Vagina (tissue), 2 donors: ENCODE results near the gene PKN3. TPM values are rescaled to one million over a fixed set of nuclear protein-coding genes. Genes with fewer than 3 reads are reported as not detected.
A peak's percentile ranks its signal among the peaks of the same experiment; 100 is the strongest.
"Not testable (repeated sequence)": the region's sequence is repeated elsewhere in the genome, so short reads cannot be mapped to it uniquely, and the experiment has no call there.

Experiments used
- DNase-seq, 2 donors: peaks; one replicate each; pipeline ENCODE4 v3.0.0-alpha.2; 2017; ENCODE audit errors: extremely low spot score in 2 of 2
- H3K27ac ChIP-seq: fragments of 200-600 bp; sonication (generic); one replicate; pipeline ENCODE4 v1.5.1; 2019
- H3K27me3 ChIP-seq: fragments of 200-600 bp; sonication (generic); one replicate; pipeline ENCODE4 v1.5.1; 2019
- H3K36me3 ChIP-seq, 2 donors: fragments of 200-600 bp; sonication (generic); one replicate each; pipeline ENCODE4 v1.5.1; 2017 to 2019
- H3K4me1 ChIP-seq: fragments of 200-600 bp; sonication (generic); one replicate; pipeline ENCODE4 v1.5.1; 2019
- H3K4me3 ChIP-seq, 2 donors: fragments of 200-600 bp; sonication (generic); 1 replicate in 1 of 2; 2 replicates in 1 of 2; pipeline ENCODE4 v1.5.1; 2016 to 2019
- H3K9me3 ChIP-seq: fragments of 200-600 bp; sonication (generic); one replicate; pipeline ENCODE4 v1.5.1; 2019
- CTCF ChIP-seq, 3 experiments: fragments of 450-650 bp in 2 of 3; fragments of 200-600 bp in 1 of 3; sonication (generic) in 1 of 3; IDR thresholded peaks; one replicate each; pipeline ENCODE4 v1.5.1; 2017 to 2019; ENCODE audit warnings: antibody characterized with exemption in 3 of 3, mild to moderate bottlenecking in 2 of 3, moderate library complexity in 2 of 3
- POLR2A ChIP-seq, 2 donors: fragments of 450-650 bp; IDR thresholded peaks; one replicate each; pipeline ENCODE4 v1.6.1; 2017; ENCODE audit warnings: antibody characterized with exemption in 2 of 2, mild to moderate bottlenecking in 2 of 2, moderate library complexity in 2 of 2
- POLR2AphosphoS5 ChIP-seq, 2 donors: sonication (generic); formaldehyde crosslinking; IDR thresholded peaks; one replicate each; pipeline ENCODE4 v1.9.0; 2017; ENCODE audit warnings: antibody characterized with exemption in 2 of 2, mild to moderate bottlenecking in 2 of 2, low read depth in 1 of 2; ENCODE audit not compliant: insufficient read depth in 1 of 2
- intact Hi-C: fragments of 100-400 bp; cut with DNase I; formaldehyde crosslinking; loops from one replicate; pipeline ENCODE4 v1.15.1; 2023
- total RNA-seq: library from RNA; depleted of rRNA; stranded (reverse); fragments of >200 nt; gene quantifications from one replicate; pipeline ENCODE4 v1.2.3, GENCODE V29; 2016

Gene PKN3
- total RNA-seq, 1 donor from 2014 or later: 8.3 TPM

DNA sequence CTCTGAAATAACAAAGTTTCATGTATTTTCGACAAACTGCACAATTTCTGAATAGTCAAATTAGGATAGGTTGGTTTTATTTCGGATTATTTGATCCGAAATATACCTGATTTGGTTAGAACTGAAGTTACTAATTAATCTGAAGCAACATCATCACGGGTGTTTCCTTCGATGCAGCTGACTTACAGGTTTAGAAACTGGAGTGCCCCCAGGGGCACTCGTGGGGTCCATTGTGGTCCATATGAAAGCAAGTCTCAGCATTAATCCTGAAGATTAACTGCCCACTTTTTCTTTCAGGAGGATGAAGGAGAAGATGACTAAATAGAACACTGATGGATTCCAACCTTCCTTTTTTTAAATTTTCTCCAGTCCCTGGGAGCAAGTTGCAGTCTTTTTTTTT is 8.0 kb upstream of the PKN3 start:
- H3K36me3 ChIP-seq: peaks cover 0 to 51% of the 10 kb centered on the region in 2 donors

GRCh38 chr9:128696923-128697707 is 5.2 kb upstream of the PKN3 start:
- Histone ChIP-seq H3K4me3 (no peak overlapping the region), H3K9me3 (no peaks in the 10 kb centered on the region), H3K27me3 (no peaks in the 10 kb centered on the region), H3K36me3 (peaks cover 0 to 42% of the 10 kb centered on the region in 2 donors), H3K27ac (no peak overlapping the region), H3K4me1 (peaks cover 6% of the 10 kb centered on the region)
- no peak for TF ChIP-seq POLR2AphosphoS5 (IDR thresholded peaks at IDR 0.05; ENCODE audit: insufficient read depth in 1 of 2, low read depth in 1 of 2)
- TF ChIP-seq CTCF (IDR thresholded peaks at IDR 0.05): no peak
- no peak for TF ChIP-seq POLR2A (IDR thresholded peaks at IDR 0.05)
- intact Hi-C loops: loop anchor here (10.0 kb wide), 1 partner anchor 62 kb away; no protein-coding TSS in a partner anchor
- no peak for DNase-seq

More for the DNA sequence above, 8.0 kb upstream of the PKN3 start:
- no peaks in the 10 kb centered on the region for H3K27me3 ChIP-seq
- TF ChIP-seq POLR2A (IDR thresholded peaks at IDR 0.05) (no peak), CTCF (IDR thresholded peaks at IDR 0.05) (no peak), POLR2AphosphoS5 (IDR thresholded peaks at IDR 0.05; ENCODE audit: insufficient read depth in 1 of 2, low read depth in 1 of 2) (no peak)
- no peak overlapping the region for H3K27ac ChIP-seq
- H3K9me3 ChIP-seq: no peaks in the 10 kb centered on the region
- H3K4me1 ChIP-seq: peaks cover 15% of the 10 kb centered on the region
- intact Hi-C loops: loop anchor here (10.0 kb wide), 1 partner anchor 60 kb away; no protein-coding TSS in a partner anchor
- no peak for DNase-seq
- no peak overlapping the region for H3K4me3 ChIP-seq

- Histone ChIP-seq H3K4me1 (peaks cover 16% of the 10 kb centered on the region), H3K36me3 (peaks cover 0 to 21% of the 10 kb centered on the region in 2 donors)
- not testable (repeated sequence) for H3K4me3 ChIP-seq, DNase-seq, H3K27ac ChIP-seq, H3K27me3 ChIP-seq, H3K9me3 ChIP-seq
- intact Hi-C loops: loop anchor here (10.0 kb wide), 1 partner anchor 64 kb away; no protein-coding TSS in a partner anchor
These were observed 3.1 kb upstream of the PKN3 start for GRCh38 chr9:128699096-128699795.

DNA sequence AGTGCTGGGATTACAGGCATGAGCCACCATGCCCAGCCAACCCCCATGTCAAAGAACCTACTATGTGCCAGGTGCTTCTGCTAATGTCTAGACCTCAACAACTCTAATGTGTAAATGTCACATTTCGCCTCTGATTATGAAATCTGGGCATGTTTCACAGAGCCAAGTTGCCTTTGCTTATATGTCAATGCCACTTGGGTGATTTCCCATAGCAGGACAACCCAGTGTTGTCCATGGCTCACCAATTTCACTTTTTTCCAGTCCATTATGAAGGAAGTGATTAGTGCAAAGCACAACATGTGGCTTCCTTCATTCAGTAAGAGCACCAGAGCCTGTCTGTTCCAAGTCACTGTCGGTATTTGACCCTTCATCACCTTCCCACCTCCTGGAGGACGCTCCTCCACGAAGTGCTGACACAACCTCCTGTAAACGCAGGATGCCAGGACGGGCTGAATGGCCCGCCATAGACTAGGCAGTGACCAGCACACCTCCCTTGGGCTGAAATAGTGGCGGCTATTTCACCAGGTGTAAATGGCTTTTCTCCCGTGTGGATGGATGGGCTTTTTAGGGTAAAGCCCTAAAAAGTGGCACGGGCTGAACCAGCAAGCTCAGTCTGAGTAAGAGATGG is 962 bp upstream of the PKN3 start:
- TF ChIP-seq POLR2AphosphoS5 (IDR thresholded peaks at IDR 0.05; ENCODE audit: insufficient read depth in 1 of 2, low read depth in 1 of 2) (no peak), CTCF (IDR thresholded peaks at IDR 0.05) (no peak), POLR2A (IDR thresholded peaks at IDR 0.05) (no peak)
- Histone ChIP-seq H3K4me1 (peaks cover 16% of the 10 kb centered on the region), H3K27ac (no peak overlapping the region), H3K36me3 (peaks cover 0 to 2% of the 10 kb centered on the region in 2 donors), H3K4me3 (no peak overlapping the region), H3K27me3 (no peaks in the 10 kb centered on the region), H3K9me3 (no peaks in the 10 kb centered on the region)
- intact Hi-C loops: no loop called here
- DNase-seq: no peak

DNA sequence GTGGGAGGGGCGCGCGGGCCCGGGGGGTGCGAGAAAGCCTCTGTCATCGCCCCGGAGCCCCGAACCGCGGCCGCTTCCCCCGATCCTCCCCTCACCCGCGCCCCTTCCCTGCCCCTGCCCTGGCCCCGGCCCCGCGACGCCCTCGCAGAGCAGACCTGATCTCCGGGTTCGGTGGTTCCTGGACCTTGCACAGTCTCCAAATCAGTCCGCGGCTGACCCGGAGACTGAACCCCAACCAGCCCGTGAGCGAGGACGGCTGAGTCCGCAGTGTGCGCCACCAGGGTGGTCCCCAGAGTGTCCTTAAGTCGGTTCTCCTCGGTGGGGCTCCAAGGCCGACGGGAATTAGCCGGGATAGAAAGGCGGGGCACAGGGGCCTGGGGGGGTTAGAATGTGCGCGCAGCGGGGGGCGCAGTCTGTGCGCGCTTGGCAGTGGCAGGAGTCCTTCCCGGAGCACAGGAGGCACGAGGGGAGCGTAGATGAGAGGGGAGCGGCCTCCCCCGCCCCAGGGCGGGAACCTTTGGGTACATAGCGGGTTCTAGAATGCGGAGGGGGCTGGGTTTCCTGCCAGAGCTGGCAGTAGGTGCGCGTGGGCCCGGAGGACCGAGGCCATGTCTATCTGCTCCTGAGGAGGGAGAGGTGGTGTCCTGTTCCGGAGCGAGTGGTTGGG is 779 bp downstream of the PKN3 start:
- Histone ChIP-seq H3K27me3 (no peaks in the 10 kb centered on the region), H3K4me1 (peaks cover 16% of the 10 kb centered on the region), H3K9me3 (no peaks in the 10 kb centered on the region), H3K4me3 (peak overlapping the region; percentile 68 to 94), H3K27ac (peak overlapping the region; percentile 71), H3K36me3 (no peaks in the 10 kb centered on the region)
- intact Hi-C loops: no loop called here
- TF ChIP-seq CTCF (IDR thresholded peaks at IDR 0.05) (no peak), POLR2AphosphoS5 (IDR thresholded peaks at IDR 0.05; ENCODE audit: insufficient read depth in 1 of 2, low read depth in 1 of 2) (no peak), POLR2A (IDR thresholded peaks at IDR 0.05) (no peak)
- DNase-seq: no peak
